Fibroblast of skin of abdomen (primary cell): ENCODE measurements around the gene POLR2B.
"Not testable (repeated sequence)": the region's sequence is repeated elsewhere in the genome, so short reads cannot be mapped to it uniquely, and the experiment has no call there.

Experiments
- DNase-seq: peaks from one replicate; pipeline ENCODE4 v3.0.0-alpha.2; 2013

Gene POLR2B

DNA sequence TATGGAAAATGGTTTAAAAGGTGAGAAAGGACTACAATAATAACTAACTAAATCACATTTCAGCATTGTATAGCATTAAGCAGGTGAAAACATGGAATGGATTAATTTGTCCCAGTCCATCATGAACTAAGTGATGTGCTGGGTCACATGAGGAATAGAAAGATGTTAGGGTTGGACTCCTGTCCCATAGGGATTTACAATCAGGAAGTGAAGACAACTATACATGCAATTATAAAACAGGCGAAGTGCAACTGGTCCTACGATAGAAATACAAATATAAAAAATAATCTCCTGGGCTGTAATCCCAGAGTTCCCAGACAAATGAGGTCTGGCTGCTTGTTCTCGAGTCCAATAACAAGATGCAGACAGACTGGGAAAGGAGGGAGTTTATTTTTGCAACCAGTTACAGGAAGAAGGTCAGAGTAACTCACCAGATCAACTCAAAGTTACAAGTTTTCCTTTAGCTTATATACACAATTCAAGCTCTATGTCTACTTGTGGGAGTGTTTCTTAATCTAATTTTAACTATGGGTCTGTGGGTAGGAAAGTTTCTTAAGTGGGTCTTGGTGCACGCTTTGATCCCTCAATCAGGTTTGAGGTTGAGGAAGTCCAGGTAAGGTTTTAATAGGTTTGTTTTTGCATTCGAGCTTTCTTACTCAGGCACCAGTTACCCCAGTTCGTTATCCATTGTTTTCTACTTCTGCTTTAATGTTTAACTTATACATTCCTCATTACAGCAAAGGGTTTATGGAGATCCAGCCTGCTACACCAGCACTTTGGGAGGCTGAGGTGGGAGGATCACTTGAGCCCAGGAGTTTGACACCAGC, 81.4 kb downstream of the POLR2B start:
- DNase-seq, result no peak

DNA sequence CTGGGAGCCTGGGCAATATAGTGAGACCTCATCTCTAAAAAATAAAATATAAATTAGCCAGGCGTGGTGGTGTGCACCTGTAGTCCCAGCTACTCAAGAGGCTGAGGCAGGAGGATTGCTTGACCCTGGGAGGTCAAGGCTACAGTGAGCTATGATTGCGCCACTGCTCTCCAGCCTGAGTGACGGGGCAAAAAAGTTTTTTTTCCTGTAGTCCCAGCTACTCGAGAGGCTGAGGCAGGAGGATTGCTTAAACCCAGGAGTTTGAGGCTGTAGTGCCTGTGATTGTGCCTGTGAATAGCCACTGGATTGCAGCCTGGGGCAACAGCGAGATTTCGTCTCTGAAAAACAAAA, 82.0 kb downstream of the POLR2B start:
- not testable (repeated sequence) for DNase-seq

DNA sequence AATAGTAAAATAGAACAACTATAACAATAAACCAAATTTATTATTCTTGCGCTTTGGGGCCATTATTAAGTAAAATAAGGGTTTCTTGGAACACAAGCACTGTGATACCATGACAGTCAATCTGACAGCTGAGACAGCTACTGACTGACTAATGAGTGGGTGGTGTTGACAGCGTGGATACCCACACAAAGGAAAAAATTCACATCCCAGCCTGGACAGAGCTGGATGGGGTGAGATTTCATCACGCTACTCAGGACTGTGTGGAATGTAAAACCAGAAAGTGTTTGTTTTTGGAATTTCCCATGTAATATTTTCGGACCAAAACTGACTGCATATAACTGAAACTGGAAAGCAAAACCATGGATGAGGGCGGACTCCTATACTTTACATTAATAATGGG, 82.7 kb downstream of the POLR2B start:
- DNase-seq, result peak; percentile 78

DNA sequence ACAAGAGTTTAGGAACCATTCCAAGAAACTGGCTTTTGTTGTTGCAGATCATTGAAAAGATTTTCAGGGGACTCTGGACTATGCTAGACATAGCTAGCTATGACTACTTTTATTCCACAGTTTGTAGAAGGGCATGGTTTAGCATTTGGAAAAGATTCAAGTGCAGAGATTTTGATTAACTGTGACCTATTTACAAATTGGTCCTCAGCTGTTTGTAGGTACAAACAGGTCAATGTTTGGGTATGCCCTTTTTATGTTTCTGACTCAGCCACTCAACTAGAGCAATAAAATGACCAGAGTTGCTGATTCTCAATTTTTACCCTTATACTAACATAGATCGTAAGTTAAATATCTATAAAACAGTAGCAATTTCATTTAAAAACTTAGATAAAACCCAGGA, 84.8 kb downstream of the POLR2B start:
- no peak for DNase-seq

DNA sequence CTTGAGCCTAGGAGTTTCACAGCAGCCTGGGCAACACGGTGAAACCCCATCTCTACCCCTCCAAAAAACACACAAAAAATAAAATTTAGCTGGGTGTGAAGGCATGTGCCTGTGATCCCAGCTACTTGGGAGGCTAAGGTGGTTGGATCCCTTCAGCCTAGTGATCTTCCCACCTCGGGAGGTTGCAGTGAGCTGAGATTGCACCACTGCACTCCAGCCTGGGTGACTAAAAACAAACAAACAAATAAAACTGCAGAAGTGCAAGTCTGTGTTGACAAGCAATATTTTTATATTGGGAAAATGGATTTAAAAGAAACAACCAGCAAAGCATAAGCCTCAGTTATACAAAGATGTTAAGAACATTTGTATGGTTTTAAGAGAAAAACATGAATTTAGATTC, 85.4 kb downstream of the POLR2B start:
- no peak for DNase-seq

DNA sequence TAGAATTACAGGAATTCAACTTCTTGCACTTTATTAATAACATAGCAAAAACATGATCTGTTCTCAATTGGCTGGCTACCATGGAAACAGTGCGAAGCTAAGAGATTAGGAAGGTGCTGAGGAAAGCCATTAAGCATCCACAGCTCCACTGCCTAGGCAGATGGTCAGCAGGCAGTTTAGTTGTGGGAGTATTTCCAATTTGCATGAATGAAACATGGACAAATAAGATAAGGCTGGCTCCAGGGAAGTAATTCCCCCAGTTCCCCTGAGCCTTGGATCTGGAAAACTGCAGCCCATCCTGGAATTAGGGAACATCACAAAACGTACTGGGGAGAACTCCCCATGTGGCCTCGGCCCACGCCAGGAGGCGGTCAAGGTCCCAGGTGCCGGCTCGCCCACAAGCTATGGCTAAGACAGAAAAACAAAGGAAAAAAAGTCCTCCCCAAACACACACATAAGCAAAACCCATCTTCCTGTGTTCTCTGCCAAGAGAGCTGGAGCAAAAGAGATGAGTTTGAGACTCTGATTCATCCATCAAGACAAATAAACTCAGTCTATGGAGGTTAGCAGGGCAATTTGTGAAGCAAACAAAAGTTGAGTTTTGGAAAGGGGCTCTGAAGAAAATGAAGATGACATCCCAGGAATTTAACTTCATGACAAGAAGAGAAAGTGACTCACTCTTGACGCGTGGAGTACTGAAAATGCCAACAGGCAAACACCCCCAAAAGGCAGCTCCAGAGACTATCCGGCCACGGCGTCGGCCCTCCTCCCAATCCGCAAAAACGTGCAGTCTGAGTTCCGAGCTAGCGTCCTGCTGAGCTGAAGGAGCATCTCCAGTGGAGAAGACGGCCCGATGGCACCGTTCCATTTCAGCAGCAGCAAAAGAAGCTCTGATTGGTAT, 86.4 kb downstream of the POLR2B start:
- DNase-seq, result peak; percentile 83

DNA sequence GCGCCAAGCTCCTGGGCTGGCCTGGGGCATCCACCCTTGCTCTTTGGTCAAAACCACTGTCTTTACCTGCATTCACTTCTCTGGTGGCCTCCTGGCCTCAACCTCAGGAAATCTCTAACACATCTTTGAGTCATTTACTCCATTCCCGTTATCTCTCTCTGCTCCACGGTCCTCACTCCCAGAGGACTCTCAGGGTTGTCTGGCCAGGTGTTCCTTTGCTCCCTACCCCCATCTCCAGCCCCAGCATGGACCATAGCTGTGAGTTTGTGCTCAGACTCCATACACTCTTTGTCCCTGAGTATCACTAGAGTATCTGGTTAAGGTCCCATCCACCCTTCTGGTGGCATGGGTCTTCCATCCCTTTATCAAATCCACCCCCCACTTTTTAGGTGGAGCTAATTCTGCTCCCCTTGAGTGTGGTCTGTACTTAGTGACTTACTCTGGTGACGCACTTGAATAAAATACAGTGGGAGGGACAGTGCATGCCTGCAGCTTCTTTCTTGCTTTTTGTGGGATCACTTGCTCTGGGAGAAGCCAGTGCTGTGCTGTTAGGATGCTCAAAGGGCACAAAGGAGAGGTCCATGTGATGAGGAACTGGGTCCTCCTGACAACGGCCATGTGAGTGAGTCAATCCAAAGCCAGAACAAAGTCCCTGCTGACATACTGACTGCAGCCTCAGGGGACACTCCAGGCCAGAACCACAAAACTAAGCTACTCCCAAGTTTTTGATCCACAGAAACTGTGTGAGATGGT, 87.2 kb downstream of the POLR2B start:
- DNase-seq, result no peak

DNA sequence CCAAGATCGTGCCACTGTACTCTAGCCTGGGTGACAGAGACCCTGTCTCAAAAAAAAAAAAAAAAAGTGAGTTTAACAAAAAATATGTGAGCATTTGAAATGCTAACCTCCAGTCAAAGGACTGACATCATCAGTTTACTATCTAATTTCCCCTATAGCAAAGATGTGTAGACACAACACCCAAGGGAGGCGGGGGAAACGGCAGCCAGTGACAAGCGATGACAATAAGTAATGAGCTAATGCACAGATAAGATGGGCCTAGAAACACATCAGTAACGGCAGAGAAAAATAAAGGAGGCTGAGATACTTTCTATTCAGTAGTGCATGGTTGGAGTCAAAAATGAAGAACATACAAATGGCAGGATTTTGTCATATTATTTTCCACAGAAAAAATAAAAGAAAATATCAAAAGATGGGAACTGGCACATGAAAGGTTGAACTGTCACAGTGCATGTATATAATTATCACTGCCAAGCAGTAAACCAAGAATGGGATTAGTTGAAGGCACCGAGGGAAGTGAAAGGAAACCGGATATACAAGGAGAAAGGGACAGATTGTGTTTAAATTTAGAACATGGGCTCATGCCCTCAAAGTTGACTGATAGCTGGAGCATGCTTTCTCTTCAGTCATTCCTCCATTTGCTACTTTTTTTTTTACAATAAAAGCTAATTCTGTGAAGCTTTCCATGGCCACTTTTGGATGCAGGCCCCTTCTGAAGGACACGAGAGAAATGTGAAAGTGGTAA, 89.7 kb downstream of the POLR2B start:
- no peak for DNase-seq

DNA sequence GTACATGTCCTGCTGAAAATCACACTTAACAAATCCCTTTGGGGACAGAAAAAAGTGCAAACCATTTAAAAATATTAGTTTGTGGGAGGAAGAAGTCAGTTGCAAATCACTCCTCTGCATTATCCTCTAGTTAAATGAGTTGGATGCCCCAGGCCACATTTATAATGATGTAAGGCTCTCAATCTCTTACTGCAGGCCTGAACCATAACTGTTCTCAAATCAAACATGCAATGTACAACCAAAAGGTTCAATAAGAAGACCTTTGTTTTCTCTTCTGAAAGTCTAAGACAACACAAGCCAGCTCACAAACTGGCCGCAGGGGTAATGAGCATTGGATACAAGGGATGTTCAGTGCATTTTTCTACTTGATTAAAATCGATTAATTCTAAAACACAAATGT, 91.8 kb downstream of the POLR2B start:
- DNase-seq, result no peak

DNA sequence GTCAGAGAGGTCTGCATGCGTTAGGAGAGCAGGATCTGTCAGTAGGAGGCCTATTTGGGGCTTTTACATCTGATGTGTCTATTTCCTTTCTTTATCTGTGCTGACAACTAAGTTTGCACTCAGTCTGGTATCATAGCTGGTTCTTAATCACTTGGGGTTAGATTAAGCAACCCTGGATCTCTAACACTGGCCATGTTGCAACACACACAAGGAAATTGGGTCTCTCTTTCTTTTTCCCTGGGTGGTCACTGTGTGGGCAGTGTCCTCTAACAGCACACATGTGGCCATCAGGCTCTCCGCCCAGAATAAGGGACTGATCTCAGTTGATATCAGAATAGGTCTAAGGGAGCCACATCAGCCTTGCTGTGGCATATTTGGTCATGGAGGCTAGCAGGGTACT, 92.6 kb downstream of the POLR2B start:
- DNase-seq, result peak; percentile 47

DNA sequence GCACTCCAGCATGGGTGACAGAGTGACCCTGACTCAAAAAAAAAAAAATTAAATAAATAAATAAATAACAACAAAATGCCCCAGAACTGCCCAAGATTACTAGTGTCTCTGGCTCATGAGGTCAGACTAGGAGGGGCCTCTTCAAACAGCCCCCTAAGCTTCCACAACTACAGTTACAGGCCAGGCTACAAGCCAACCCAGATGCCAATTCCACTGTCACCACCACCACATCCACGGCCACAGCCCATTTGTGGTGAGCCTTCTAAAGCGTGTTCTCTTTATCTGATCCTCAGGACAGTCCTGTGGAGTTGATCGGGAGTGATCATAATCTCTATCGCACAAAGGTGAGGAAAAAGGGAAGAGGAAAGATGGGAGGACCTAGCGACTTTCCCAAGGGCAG, 94.9 kb downstream of the POLR2B start:
- DNase-seq, result no peak

DNA sequence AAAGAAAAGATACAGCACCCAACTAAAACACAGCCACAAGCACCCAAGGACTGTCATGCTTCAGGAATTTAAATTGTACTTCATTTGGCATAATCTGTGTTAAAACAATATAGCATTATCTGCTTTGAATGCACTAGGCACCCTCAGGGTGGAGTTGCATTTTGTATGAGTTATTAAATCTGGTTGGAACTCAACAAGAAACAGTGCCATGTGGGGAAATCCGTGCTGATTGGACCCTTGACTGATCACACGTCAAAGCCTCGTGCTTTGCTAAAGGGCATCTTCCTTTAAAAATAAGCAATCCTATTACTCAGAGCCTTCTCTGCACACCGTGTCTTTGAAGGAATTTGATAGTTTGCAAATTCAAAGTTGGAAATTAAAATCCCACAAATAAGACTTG, 96.0 kb downstream of the POLR2B start:
- peak; percentile 40 for DNase-seq

DNA sequence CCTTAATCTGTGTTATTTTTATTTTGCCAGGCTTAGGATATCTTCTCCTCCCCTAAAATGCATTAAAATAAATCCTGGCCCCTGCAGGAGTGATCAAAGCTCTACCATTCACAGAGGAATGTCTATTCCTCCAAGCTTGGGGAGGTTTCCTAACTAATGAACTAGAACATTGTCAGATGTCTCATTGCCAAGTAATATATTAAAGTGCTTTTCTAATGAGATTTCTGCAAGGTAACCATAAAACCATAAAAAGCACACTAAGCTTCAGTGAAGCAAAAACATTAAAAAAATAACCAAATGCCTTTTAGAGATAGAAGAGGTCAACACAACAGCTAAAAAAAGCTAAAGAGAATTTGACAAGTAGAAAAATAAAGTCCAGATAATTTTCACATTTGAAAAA, 96.7 kb downstream of the POLR2B start:
- no peak for DNase-seq

DNA sequence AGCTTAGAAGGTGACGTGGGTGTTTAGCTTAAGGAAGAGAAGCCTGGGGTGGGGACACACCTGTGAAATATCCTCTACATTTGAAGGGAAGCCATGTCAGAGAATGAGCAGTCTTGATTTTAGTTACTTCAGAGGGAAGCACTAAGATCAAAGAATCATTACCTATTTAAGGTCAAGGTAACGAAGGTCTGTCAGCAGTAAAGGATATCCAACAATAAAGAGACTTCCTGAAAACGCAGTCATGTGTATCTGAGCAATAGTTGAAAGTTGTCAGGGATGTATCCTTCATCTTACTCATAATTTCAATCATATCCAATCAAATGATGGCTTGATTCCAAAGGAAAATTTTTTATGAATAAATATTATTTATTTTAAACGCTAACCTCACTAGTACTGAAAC, 98.0 kb downstream of the POLR2B start:
- DNase-seq, result no peak

DNA sequence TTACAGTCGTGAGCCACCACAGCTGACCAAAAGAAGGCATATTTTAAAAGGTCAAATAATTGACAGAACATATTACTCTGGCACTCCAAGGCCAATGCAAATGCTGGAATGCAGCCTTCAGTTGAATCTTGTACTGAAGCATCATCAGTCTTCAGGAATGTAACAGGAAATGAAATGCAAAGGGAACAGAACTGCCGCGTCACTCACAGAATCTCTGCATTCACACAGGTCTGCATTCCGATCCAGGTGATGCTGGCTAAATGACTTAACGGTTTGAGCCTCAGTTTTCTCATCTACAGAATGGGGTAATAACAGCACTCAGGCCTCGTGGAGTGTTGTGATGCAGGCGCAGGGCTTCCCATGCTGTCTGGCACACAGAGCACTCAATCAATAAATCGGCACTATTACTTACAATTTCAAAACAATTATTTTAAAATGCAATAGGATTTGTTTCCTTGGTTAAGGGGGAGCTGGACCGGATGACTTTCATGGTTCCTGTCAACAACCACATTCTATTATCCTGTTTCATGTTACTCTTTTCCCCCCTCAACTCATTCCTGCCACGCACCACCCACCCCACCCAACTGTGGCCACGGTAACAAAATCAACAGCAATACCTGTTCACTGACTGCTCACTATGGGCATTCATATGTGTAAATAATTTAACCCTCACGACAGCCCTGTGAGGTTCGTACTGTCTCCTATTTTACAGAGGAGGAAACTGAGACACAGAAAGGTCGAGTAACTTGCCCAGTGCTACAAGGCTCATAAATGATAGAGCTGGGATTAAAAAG, 99.1 kb downstream of the POLR2B start:
- DNase-seq, result peak; percentile 85

DNA sequence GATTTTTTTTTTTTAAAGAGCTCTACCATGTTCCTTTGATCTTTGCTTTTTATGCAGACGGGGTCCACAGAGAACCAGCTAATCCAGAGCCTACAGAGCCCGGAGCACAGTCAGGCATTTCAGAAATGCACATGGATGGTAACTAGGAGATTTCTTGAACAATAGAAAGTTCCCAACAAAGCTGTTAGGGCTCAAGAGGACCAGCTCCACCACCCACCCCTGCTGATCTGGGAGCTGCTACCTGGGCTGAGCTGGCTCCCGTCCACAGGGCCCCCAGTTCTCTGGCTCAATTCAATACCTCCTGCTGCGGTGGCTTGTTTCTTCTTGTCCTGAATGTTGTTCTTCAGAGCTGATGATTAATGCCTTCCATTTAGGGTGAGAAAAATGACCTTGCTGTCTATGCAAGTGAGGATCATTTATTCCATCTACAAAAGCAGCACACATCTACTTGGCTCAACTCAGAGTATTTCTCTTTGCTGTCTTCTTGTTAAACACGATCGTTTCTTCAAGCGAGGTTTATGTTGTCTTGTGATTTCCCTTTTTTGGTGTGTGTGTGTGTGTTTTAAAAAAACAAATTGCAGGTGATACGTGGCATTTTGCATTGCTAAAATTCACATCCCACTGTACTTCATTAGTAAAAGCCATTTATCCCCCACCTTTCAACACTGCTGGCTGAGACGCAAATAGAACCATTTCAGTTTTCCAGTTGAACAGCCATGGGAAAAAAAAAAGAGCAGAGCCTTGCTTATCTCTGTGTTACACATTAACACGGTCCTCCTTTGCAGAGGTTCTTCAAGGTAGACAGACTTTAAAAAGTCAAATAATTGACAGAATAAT, 100.2 kb downstream of the POLR2B start:
- no peak for DNase-seq
